Embryonic facial prominence (tissue), 1 donor: ENCODE measurements around the gene DIP2B.

Experiments used
- DNase-seq: peaks from one replicate; pipeline ENCODE4 v3.0.0-alpha.2; 2016; ENCODE audit errors: extremely low spot score

DIP2B gene

DNA sequence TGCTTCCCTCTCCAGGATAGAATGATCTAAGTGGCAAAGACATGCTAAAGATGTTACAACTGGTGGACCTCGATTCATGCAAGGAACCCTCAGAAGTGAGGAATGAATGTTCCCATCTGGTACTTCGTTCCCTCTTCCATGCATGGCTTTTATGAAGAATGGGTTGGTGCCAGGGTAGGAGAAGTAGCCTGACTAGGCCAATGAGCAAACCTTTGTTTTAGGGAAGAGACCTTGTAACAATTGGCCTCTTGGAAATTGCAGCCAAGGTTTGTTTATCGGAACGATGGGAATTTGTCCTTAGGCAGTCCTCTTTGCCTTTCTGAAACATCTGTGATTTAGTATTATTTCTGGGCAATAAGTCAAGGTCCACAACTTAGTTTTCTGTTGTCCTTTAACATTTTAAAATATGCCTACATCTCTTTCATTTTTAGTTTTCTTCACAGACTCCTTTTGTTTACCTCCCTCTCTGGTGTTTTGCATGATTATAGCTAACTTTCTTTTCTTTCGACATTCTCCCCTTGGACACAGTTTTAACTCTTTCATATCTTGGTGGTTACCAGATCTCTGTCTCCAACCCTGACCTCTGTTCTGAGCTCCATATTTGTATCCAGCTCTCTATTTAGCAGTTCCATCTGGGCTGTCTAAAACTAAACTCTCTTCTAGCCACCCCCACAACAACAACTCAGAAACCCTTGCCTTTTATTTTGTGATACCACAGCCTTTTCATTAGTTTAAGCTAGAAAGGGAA is 70.0 kb downstream of the DIP2B start:
- DNase-seq, result no peak

DNA sequence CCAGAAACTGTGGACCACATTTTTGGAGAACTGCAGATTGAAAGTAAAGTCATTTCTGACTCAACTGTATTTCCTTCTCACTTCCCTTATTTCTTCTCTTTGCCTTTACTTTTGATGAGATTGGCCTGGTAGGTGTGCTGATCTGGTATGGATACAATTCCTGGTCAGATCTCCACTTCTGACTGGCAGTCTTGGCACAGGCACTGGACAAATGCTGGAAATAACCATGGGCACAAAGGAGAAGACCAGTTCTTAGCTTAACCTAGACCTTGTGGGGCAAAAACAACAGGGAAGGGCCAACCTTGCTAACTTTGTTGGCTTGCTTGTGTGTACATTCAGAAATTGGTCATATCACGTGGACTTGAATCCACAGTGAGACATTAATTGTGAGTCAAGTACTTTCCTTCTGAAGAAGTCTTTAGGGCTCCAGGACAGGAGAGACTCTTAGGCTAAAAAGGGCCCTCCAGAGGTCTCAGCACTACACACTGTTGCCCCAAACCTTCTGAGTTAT is 75.0 kb downstream of the DIP2B start:
- DNase-seq, result no peak

DNA sequence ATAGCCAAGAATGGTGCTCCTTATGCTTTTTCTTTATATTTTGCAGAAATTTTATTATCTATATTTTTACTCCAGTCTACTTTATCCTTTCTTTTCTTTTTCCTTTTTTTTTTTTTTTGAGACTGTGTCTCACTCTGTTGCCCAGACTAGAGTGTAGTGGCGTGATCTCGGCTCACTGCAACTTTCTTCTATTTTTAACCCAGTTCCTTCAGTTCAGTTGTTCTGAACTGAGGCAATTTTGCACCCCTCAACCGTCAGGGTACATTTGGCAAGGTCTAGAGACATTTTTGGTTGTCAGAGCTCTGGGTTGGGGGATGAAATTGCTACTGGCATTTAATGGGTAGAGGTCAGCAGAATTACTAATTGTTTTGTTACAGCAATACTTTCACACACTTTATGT is 75.7 kb downstream of the DIP2B start:
- no peak for DNase-seq

DNA sequence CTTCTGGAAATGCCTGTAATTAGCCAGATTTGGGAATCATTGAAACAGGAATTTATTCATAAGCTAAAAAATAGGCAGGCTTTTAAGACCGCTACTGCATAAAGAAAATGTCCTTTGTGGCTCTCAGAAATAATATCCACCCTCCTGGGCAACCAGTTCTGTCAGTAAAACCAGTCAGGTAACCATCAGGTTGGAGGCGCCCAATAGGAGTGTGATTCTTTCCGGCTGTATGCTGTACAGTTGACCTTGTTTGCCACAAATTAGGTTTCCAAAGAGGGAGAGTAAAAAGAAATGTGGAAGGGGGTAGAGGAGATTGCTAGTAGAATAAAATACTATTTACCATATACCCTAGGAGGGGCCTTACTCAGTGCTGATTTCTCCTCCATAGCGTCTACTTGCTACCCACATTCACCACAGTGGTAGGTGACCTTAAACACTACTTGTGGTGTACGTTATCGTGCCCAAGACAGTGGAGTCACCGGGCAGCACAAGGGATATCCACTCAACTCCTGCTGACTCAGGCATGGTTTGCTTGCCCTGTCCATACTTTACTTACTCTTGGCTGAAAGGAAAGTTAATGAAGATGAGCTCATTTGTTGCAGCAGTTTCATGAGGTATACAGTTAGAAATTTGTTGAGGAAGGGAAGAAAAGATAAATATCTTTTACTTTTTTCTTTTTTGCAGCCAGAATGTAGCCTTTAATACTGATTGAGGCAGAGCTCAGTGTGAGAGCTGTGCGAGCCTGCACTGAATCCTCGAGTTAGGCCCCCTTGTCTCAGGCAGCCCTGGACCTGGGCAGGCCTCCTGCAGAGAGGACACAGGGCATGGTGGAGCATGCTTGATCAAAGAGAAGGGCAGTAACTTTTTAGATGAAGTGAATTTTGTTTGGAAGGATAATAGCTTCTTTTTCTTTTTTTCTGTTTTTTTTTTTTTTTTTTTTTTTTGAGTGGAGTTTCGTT is 76.7 kb downstream of the DIP2B start:
- no peak for DNase-seq

DNA sequence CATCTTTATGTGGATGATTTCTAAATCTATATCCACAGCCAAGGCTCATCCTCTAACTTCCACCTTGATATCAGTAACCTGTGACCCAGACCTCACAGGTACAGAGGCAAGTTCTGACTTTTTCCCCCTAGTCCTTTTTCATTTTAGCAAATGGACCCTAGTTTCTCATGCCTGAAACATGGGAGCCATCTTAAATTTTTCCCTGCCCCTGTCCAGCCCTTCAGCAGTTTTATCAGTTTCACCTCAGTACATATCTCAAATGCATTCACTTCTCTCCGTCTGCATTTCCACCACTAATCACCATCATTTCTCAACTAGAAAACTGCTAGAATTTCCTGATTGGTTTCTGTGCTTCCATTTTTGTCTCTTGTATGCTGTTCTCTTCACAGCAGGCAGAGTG is 79.3 kb downstream of the DIP2B start:
- DNase-seq, result no peak

DNA sequence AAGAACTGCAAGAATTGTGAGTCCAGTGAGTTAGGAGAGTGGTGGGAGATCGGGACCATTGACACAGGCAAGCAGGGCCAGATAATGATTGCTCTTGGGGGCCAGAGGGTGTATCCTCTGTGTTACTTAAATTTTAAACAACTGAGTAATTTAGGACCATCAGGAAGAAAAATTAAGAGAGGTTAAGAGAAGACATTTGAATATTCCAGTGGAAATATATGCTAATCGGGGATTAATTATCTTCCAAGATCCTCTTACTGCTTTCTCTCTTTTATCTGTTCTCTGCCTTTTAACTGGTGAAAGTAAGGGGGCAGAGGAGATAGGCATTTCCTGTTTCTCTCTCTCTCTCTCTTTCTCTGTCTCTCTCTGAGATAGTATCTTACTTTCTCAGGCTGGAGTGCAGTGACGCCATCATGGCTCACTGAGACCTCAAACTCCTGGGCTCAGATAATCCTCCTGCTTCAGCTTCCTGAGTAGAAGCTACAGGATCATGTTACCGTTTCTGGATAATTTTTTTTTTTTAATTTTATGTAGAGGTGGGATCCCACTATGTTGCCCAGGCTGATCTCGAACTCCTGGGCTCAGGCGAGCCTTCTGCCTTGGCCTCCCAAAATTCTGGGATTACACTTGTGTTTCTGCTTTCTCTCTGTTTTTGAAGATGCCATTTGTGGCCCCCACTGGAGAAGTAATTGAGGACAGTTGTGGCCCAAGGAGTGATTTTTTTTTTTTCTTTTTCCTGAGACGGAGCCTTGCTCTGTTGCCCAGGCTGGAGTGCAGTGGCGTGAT is 85.1 kb downstream of the DIP2B start:
- DNase-seq, result no peak

DNA sequence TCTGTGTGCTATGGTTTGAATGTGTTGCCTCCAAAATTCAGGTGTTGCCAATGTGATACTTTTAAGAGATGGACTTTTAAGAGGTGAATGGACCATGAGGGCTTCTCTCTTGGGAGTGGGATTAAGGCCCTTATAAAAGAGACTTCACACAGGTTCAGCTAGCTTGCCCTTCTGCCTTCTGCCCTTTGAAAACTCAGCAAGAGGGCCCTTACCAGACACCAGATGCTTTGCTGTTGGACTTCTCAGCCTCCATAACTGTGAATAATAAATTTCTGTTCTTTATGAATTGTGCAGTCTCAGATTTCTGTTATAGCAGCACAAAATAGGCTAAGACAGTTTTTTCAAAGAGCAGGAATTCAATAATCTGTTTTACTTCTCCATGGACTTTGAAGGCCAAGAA is 86.1 kb downstream of the DIP2B start:
- no peak for DNase-seq

DNA sequence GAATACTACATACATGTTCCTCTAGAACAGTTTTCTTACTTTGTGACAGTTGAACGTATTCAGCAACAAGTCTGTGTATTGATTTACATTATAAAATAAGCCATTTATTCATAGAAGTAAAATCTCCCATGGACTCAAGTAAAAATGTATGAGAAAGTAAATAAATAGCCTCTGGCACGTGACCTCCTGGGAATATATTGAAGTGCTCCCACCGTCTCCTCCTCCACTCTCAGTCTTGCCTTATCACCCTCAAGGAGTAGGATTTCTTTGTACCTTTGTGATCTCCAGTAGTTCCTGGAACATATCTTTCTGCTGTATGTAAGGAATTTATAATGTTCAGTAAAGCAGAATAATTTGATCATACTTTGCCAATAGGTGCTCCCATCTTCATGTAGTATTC is 90.9 kb downstream of the DIP2B start:
- DNase-seq, result no peak

DNA sequence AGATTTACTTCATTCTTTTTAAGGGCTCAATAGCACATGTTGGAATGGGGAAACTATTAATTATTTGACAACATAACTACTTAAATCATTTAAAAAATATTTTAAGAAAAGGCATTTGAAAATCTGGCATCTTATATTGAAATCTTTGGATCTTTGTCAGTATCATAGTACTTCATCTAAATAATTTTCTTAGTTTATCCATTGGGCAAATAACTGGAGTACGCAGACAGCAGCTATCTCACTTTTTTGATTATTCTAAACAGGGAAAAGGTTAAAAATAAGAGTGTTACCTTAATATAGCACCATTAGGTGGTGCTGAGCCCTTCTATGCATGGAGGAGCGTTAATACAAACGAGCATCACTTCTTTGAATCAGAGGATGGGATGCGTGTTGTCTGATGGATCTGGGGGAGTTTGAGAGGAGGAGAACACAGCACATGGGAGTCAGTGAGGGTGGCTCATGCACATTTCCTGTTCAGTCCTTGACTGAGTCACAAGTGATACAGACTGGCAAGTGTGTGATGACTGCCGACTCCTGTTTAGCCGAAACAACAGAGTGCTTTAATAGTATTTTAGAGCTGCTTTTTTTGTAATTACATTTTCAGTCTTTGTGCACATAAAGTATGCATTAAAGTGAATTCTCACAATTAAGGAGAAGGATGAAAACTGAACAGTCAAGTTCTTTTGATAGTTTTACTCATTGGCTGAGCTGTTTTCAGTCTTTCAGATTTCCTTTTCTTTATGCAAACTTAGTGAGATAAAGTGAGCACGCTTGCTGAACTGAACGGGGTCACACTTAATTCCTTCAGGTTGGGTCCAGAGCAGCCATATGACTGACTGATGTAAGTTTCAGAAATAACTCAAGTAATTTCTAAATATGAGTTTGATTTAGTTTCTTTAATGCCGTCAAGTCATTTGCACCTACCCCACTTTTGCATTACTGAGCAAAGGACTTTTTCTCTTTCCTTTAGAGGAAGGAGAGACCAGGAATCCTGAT is 92.7 kb downstream of the DIP2B start:
- DNase-seq, result no peak

DNA sequence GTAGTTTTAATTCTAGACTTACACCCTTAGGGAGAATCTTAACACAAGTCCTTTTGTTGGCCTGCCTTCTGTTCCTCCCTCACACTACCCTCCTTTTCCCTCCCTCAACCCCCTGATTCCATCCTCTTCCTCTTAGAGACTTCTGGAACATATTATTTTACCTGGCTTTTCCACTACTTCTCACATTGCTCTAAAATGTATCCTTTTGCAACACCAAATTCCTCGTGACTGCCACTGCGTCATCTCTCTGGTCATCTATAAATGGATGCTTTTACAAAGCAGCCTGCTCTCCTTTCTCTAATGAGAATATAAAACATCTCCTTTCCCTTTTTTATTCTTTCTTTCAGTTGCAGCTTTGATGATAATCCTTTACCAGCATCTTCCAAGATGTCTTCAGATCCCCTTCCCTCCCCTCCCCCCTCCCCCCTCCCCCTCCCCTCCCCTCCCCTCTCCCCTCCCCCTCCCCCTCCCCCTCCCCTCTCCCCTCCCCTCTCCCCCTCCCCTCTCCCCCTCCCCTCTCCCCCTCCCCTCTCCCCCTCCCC is 93.6 kb downstream of the DIP2B start:
- DNase-seq, result no peak

DNA sequence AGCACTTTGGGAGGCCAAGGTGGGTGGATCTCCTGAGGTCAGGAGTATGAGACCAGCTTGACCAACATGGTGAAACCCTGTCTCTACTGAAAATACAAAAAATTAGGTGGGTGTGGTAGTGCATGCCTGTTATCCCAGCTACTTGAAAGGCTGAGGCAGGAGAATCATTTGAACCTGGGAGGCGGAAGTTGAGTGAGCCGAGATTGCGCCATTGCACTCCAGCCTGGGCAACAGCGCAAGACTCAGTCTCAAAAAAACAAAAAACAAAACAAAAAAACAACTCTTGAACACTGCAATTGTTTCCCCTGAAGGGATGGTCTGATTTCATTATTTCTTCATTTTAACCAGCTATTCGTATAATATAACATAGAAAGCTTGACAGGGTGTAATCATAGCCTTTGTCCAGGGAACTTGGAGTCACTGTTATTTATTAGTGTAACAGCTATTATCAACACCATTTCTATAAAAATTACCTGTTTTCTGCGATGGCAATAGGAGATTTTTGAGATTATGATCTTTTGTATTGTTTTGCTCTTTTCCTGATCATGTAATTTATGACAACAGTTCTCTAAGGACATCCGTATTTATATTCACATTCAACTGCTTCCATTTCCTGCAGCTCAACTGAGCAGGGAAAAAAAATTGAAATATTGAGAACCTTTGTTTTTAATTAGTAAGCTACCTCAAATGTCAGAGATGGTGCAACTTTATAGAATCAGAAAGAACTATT is 94.7 kb downstream of the DIP2B start:
- no peak for DNase-seq

DNA sequence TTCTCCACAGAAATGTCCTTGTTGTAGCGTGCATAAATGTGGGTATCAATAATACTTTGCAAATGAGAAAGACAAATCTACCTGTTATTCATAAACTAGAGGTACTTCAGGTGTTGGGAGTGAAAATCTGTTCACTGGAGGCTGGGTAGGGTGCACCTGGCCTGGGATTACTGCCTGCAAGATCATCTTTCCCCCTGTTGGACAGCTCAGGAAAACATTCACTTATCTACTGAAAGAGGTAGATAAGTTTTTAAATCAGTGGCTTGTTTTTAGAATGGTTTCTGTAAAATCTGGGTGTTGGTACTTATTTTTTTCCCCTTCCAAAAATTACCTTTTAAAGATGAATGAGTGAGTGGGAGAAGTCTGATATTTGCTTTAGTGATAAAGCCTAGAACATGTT is 95.6 kb downstream of the DIP2B start:
- DNase-seq, result no peak

DNA sequence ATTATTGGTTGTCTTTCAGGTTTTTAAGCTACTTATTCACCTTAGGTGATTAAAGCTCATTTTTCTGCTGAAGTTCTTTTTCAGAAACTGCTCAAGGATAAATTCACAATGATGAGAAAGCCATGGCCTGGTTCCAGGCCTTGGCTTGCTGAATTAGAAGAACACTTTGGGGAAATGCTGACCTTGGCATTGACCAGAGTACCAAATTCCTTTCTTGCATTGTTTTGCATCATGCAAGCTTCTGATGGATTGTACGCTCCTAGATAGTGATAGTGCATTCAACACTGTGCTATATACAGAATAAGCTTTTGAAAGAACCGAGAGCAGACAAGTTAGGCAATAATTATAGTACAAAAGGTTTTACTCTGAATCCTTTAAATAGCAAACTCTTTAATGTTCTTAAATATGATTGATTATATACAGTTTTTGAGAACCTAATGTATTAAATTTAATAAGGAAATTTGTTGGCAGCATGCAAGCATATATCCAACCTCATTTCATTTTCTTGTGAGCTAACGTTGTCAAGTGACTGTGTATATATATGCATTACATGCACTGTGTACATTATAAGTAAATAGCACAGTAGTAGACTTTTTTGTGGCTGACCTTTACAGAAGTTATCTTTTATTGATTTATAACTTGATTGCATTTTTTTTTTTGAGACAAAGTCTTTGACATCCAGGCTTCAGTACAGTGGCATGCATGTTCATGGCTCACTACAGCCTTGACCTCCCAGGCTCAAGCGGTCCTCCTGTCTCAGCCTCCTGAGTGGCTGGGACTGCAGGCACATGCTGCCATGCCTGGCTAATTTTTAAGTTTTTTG is 99.2 kb downstream of the DIP2B start:
- DNase-seq, result no peak

DNA sequence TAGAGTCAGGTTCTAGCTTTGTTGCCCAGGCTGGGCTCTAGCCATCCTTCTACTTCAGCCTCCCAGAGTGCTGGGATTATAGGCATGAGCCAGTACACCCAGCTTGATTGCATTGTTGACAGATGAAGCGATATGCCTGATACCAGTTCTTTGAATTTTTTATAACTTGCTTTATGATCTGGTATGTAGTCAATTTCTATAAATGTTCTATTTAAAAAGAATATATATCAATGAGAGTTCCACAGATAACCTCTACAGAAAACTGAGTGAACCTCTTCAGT is 99.8 kb downstream of the DIP2B start:
- DNase-seq, result no peak

DNA sequence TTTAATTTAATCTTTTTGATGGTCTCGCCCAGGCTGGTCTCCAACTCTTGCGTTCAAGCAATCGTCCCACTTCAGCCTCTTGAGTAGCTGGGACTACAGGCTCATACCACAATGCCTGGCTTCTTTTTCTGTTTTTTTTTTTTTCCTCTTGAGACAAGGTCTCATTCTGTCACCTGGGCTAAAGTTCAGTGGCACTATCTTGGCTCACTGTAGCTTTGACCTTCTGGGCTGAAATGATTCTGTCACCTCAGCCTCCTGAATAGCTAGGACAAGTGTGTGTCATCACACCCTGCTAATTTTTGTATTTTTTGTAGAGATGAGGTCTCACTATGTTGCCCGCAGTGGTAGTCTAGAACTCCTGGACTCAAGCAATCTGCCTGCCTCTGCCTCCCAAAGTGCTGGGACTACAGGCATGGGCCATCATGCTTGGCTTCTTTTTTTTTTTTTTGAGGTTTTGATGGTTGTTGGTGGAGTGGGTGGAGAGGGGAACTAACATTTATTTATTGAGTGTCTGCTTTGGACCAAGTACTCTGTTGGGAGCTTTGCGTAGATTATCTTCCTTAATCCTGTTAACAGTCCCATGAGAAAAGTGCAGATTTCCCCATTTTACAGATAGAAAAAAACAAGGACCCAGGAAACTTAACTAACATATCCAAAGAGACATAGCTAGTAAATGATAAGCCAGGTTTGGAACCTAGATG is 102.0 kb downstream of the DIP2B start:
- no peak for DNase-seq

DNA sequence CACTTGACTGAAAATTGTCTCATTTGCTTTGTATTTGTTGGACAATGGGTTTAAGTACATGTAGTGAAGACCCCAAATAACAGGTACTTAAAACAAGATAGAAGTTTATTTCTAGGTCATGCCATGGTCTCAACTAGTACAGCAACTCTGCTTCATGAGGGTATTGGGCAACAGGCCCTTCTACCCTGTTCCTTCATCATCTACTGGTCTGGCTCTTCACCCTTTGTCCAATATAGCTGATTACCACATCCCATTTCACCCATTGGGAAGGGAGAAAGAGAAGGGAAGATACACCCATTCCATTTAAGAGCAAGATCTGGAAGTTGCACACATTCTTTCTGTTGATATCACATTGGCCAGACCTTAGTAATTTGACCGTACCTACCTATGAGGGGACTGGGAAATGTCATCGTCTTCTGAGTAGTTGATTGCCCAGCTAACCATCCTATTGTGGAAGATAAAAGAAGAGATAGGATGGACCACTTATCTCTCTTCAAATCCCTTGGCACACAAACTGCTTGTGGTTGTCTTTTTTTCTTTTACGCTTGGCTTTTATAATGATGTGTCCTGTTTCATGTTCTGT is 104.6 kb downstream of the DIP2B start:
- DNase-seq, result no peak

DNA sequence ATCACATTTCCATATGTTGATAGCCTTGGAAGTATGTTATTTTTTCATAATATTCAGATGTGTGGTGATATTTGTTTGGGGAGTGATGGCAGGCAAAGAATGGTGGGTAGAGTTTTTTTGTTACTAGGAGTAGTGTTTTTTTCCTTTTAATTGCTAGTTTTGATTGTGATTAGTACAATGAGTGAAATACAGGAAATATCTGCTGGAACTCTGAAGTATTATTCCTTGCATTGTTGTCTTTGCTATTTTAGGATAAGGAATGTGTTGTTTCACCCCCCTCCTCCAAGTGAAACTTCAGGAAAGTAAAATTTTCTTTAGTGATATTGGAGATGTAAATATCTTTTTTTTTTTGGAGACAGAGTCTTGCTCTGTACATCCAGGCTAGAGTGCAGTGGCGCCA is 105.4 kb downstream of the DIP2B start:
- DNase-seq, result no peak
